HEK293 (cell line): ENCODE data around the gene DOCK1.
A peak's percentile ranks its signal among the peaks of the same experiment; 100 is the strongest.

Experiments used
- CTCF ChIA-PET: fragments of 350-600 bp; formaldehyde crosslinking; extraction: SDS; loops from one replicate; lab custom pipeline; 2021; ENCODE audit warnings: antibody characterized with exemption; lab: Yijun Ruan, JAX
- POLR2A ChIA-PET: fragments of 300-600 bp; formaldehyde crosslinking; extraction: SDS; loops from one replicate; lab custom pipeline; 2020; ENCODE audit warnings: antibody characterized with exemption, inconsistent platforms; lab: Yijun Ruan, JAX
- H3K27ac ChIP-seq: fragments of 200-500 bp; sonication (Bioruptor generic); 2 replicates; pipeline ENCODE4 v1.5.1; 2014; ENCODE audit warnings: low read depth, low read length, control low read depth, inconsistent platforms; ENCODE audit errors: extremely low read depth
- H3K36me3 ChIP-seq, 2 experiments: fragments of 200-500 bp in 1 of 2; sonication (Bioruptor generic) in 1 of 2; 1 replicate in 1 of 2; 2 replicates in 1 of 2; pipeline ENCODE4 v1.5.1; 2014 to 2017; ENCODE audit warnings: inconsistent platforms in 2 of 2, low read length in 2 of 2; ENCODE audit not compliant: control insufficient read depth in 2 of 2, insufficient read depth in 1 of 2
- H3K4me1 ChIP-seq: fragments of 200-500 bp; sonication (Bioruptor generic); 2 replicates; pipeline ENCODE4 v1.5.1; 2014; ENCODE audit warnings: mild to moderate bottlenecking, low read length, inconsistent platforms; ENCODE audit not compliant: control insufficient read depth, insufficient read depth
- H3K4me3 ChIP-seq: 2 replicates; pipeline ENCODE4 v1.5.1; 2011; ENCODE audit warnings: low read depth, mild to moderate bottlenecking, control low read depth, low read length, moderate library complexity
- H3K9me3 ChIP-seq: fragments of 200-500 bp; sonication (Bioruptor generic); 2 replicates; pipeline ENCODE4 v1.5.1; 2014; ENCODE audit warnings: low read depth, low read length, inconsistent platforms; ENCODE audit not compliant: control insufficient read depth, insufficient read depth
- EGR2 ChIP-seq: fragments of 450-650 bp; formaldehyde crosslinking; IDR thresholded peaks from 2 replicates; pipeline ENCODE4 v1.5.1; 2016; ENCODE audit warnings: low read depth, missing biosample characterization, missing genetic modification characterization
- ELK4 ChIP-seq: IDR thresholded peaks from 2 replicates; pipeline ENCODE4 v1.6.1; 2011; ENCODE audit warnings: mild to moderate bottlenecking, low read depth, low read length, borderline replicate concordance
- HOXD13 ChIP-seq: sonication (generic); formaldehyde crosslinking; IDR thresholded peaks from 2 replicates; pipeline ENCODE4 v1.8.0; 2022; ENCODE audit warnings: missing genetic modification reagents, borderline replicate concordance
- SP7 ChIP-seq: fragments of 450-650 bp; formaldehyde crosslinking; IDR thresholded peaks from 2 replicates; pipeline ENCODE4 v1.5.1; 2016; ENCODE audit warnings: missing biosample characterization, missing genetic modification characterization
- ZBTB1 ChIP-seq: fragments of 450-650 bp; formaldehyde crosslinking; IDR thresholded peaks from 2 replicates; pipeline ENCODE4 v1.5.1; 2016; ENCODE audit warnings: missing biosample characterization, missing genetic modification characterization
- ZBTB49 ChIP-seq: fragments of 450-650 bp; formaldehyde crosslinking; IDR thresholded peaks from 2 replicates; pipeline ENCODE4 v1.5.1; 2016; ENCODE audit warnings: missing biosample characterization, missing genetic modification characterization, low read depth
- ZBTB7A ChIP-seq: fragments of 450-650 bp; formaldehyde crosslinking; IDR thresholded peaks from 2 replicates; pipeline ENCODE4 v1.5.1; 2016; ENCODE audit warnings: low read depth, missing biosample characterization, missing genetic modification characterization
- ZEB2 ChIP-seq: fragments of 450-650 bp; formaldehyde crosslinking; IDR thresholded peaks from 2 replicates; pipeline ENCODE4 v1.5.1; 2016; ENCODE audit warnings: missing biosample characterization, missing genetic modification characterization
- ZFHX2 ChIP-seq: fragments of 450-650 bp; formaldehyde crosslinking; conservative IDR thresholded peaks from 2 replicates; pipeline ENCODE4 v1.5.1; 2016; ENCODE audit warnings: missing biosample characterization, missing genetic modification characterization
- ZFP69B ChIP-seq: fragments of 450-650 bp; formaldehyde crosslinking; IDR thresholded peaks from 2 replicates; pipeline ENCODE4 v1.5.1; 2016; ENCODE audit warnings: missing biosample characterization, missing genetic modification characterization
- ZNF138 ChIP-seq: fragments of 450-650 bp; formaldehyde crosslinking; IDR thresholded peaks from 2 replicates; pipeline ENCODE4 v1.5.1; 2016; ENCODE audit warnings: missing biosample characterization, missing genetic modification characterization, borderline replicate concordance
- ZNF311 ChIP-seq: fragments of 450-650 bp; formaldehyde crosslinking; IDR thresholded peaks from 2 replicates; pipeline ENCODE4 v1.5.1; 2017; ENCODE audit warnings: missing biosample characterization, missing genetic modification characterization, borderline replicate concordance
- ZNF335 ChIP-seq: fragments of 450-650 bp; formaldehyde crosslinking; conservative IDR thresholded peaks from 2 replicates; pipeline ENCODE4 v1.5.1; 2016; ENCODE audit warnings: missing biosample characterization, missing genetic modification characterization
- ZNF354C ChIP-seq: fragments of 450-650 bp; formaldehyde crosslinking; IDR thresholded peaks from 2 replicates; pipeline ENCODE4 v1.5.1; 2016; ENCODE audit warnings: missing biosample characterization, missing genetic modification characterization, low read depth, borderline replicate concordance
- ZNF433 ChIP-seq: fragments of 450-650 bp; formaldehyde crosslinking; IDR thresholded peaks from 2 replicates; pipeline ENCODE4 v1.5.1; 2016; ENCODE audit warnings: missing biosample characterization, missing genetic modification characterization, low read depth
- ZNF558 ChIP-seq: fragments of 450-650 bp; formaldehyde crosslinking; IDR thresholded peaks from 2 replicates; pipeline ENCODE4 v1.5.1; 2016; ENCODE audit warnings: missing biosample characterization, missing genetic modification characterization
- ZNF585B ChIP-seq: fragments of 450-650 bp; formaldehyde crosslinking; IDR thresholded peaks from 2 replicates; pipeline ENCODE4 v1.5.1; 2016; ENCODE audit warnings: missing biosample characterization, missing genetic modification characterization
- ZNF629 ChIP-seq: fragments of 450-650 bp; formaldehyde crosslinking; IDR thresholded peaks from 2 replicates; pipeline ENCODE4 v1.5.1; 2017; ENCODE audit warnings: missing biosample characterization, missing genetic modification characterization
- ZNF645 ChIP-seq: fragments of 450-650 bp; formaldehyde crosslinking; IDR thresholded peaks from 2 replicates; pipeline ENCODE4; 2016; ENCODE audit warnings: missing biosample characterization, missing genetic modification characterization
- ZNF76 ChIP-seq: fragments of 450-650 bp; formaldehyde crosslinking; IDR thresholded peaks from 2 replicates; pipeline ENCODE4; 2016; ENCODE audit warnings: low read depth, missing biosample characterization, missing genetic modification characterization, borderline replicate concordance
- ZNF837 ChIP-seq: fragments of 450-650 bp; formaldehyde crosslinking; IDR thresholded peaks from 2 replicates; pipeline ENCODE4 v1.5.1; 2016; ENCODE audit warnings: missing biosample characterization, missing genetic modification characterization
- ZSCAN23 ChIP-seq: fragments of 450-650 bp; formaldehyde crosslinking; IDR thresholded peaks from 2 replicates; pipeline ENCODE4 v1.5.1; 2016; ENCODE audit warnings: missing biosample characterization, missing genetic modification characterization
- ZSCAN4 ChIP-seq: fragments of 450-650 bp; formaldehyde crosslinking; IDR thresholded peaks from 2 replicates; pipeline ENCODE4 v1.5.1; 2017; ENCODE audit warnings: missing biosample characterization, missing genetic modification characterization

DOCK1 gene

GRCh38 chr10:127040756-127041155, 135.5 kb downstream of the DOCK1 start:
- Histone ChIP-seq H3K36me3 (peaks cover 13 to 69% of the 10 kb centered on the region in 2 experiments), H3K4me1 (no peaks in the 10 kb centered on the region), H3K4me3 (no peak overlapping the region), H3K27ac (no peak overlapping the region), H3K9me3 (no peaks in the 10 kb centered on the region)
- POLR2A ChIA-PET = no interaction called here
- CTCF ChIA-PET = no interaction called here
- TF ChIP-seq ZSCAN4 (tag by site-specific recombination) (no peak), ZNF138 (tag by site-specific recombination) (no peak), ZNF558 (no peak), ELK4 (no peak), ZNF645 (no peak), ZNF433 (tag by site-specific recombination) (no peak), ZNF629 (tag by site-specific recombination) (no peak), ZNF585B (tag by site-specific recombination) (no peak)

GRCh38 chr10:127041552-127041951, 136.3 kb downstream of the DOCK1 start:
- no peaks in the 10 kb centered on the region for H3K4me1 ChIP-seq
- peaks cover 11 to 66% of the 10 kb centered on the region in 2 experiments for H3K36me3 ChIP-seq
- no peaks in the 10 kb centered on the region for H3K9me3 ChIP-seq
- no peak overlapping the region for H3K4me3 ChIP-seq
- no peak overlapping the region for H3K27ac ChIP-seq
- ChIA-PET POLR2A (no interaction called here), CTCF (no interaction called here)
- no peak for TF ChIP-seq ZBTB1 (tag by site-specific recombination)
- TF ChIP-seq SP7 (tag by site-specific recombination) = peak; percentile 41; the same call in 1 of the 2 replicates
- peak; percentile 30; the same call in 1 of the 2 replicates for TF ChIP-seq EGR2

- Histone ChIP-seq H3K4me3 (no peak overlapping the region), H3K27ac (no peak overlapping the region)
- no peak for TF ChIP-seq ZNF335 (tag by site-specific recombination)
- no peak for TF ChIP-seq ZBTB7A (tag by site-specific recombination)
- TF ChIP-seq ZFP69B = no peak
- TF ChIP-seq ZNF311 (tag by site-specific recombination) = no peak
- TF ChIP-seq ZEB2 (tag by site-specific recombination) = no peak
- no peak for TF ChIP-seq ZNF354C (tag by site-specific recombination)
- no peak for TF ChIP-seq ZSCAN23 (tag by site-specific recombination)
- no peak for TF ChIP-seq ZBTB49 (tag by site-specific recombination)
- TF ChIP-seq HOXD13 (CRISPR knock-in tag) = no peak
- TF ChIP-seq ZFHX2 = no peak
- no peak for TF ChIP-seq ZNF76 (tag by site-specific recombination)
- no peak for TF ChIP-seq ZNF837 (tag by site-specific recombination)
- TF ChIP-seq, all 188 proteins: peak for 0
- ChIA-PET CTCF (interaction anchor here (0.7 kb wide), 1 partner anchor 202 kb away, joined by 3 read pairs; no protein-coding TSS in a partner anchor), POLR2A (no interaction called here)
- Histone ChIP-seq H3K9me3 (no peaks in the 10 kb centered on the region), H3K4me1 (no peaks in the 10 kb centered on the region), H3K36me3 (peaks cover 7 to 64% of the 10 kb centered on the region in 2 experiments)
Measured at GRCh38 chr10:127043301-127043700, 138.1 kb downstream of the DOCK1 start.
